ENCODE measurements around the gene HYAL3.
"Not testable (repeated sequence)": the region's sequence is repeated elsewhere in the genome, so short reads cannot be mapped to it uniquely, and the experiment has no call there.

Gene HYAL3

DNA sequence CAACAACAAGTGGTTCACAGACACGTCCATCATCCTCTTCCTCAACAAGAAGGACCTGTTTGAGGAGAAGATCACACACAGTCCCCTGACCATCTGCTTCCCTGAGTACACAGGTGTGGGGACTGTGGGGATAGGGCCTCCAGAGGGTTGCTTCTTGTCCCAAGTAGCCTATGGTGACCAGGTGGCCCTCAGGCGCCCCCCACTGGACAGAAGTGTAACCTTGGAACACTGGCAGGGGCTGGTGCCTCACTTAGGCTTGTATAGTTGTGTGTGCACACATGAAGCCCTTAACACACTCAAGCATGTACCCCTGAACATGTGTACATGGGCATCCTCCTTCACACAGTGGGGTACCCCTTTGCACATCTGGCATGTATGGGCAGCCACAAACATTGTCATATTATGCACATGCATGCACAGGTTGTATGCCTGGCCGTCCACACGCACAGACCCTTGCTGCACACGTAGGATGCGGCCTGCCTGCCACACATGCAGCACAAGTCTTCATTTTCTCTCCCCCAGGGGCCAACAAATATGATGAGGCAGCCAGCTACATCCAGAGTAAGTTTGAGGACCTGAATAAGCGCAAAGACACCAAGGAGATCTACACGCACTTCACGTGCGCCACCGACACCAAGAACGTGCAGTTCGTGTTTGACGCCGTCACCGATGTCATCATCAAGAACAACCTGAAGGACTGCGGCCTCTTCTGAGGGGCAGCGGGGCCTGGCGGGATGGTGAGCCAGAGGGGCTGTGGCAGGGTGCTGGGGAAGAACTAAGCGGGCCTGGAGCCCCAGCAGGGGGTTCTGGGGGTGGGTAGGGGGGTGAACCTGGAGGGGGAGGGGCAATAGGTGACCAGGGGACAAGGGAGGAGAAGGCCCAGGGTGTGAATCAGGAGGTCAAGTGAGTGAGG is 42.0 kb downstream of the HYAL3 start:
- DNase-seq (ENCODE audit: low spot score), result no peak

DNA sequence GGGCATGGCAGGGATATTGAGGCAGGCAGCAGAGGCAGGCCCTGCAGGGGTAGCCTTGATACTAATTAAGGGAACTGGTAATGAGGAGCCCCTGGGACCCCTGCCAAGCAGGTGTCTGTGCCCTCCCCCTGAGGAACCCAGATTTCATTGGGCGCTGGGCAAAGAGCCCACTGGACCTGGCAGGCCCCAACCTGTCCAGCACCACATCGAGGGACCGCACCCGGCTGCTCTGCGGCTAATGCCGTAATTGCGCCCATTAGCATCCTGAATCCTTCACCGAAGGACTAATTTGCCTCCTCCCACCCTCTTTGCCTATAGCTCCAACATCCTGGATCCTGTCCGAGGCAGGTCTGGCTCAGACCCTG is 44.0 kb downstream of the HYAL3 start:
- no peak for DNase-seq (ENCODE audit: low spot score)

GRCh38 chr3:50254577-50255250 is 44.5 kb downstream of the HYAL3 start:
- no peak for DNase-seq (ENCODE audit: low spot score)

DNA sequence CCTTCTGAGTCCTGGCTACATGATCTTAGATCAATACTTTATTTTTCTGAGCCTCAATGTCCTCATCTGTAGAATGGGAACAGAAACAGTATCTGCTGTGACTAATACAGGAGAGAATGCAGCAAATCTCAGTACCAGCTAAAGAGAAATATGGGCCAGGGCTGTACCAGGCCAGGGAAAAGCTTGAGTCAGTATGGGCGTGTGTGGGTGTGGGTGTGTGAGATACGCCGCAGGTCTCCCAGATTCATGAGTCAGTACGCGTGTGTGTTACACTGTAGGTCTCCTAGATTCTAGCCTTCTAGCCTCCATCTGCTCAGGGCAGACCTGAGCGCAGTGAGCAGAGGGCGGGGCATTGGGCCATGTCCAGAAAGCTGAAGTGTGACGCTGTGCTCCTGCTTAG is 48.0 kb downstream of the HYAL3 start:
- no peak for DNase-seq (ENCODE audit: low spot score)

GRCh38 chr3:50250514-50250913 is 48.7 kb downstream of the HYAL3 start:
- no peak for DNase-seq (ENCODE audit: low spot score)

GRCh38 chr3:50249457-50249856 is 49.7 kb downstream of the HYAL3 start:
- no peak for DNase-seq (ENCODE audit: low spot score)

- DNase-seq (ENCODE audit: low spot score), result no peak
Observed at GRCh38 chr3:50248387-50248786, 50.8 kb downstream of the HYAL3 start.

DNA sequence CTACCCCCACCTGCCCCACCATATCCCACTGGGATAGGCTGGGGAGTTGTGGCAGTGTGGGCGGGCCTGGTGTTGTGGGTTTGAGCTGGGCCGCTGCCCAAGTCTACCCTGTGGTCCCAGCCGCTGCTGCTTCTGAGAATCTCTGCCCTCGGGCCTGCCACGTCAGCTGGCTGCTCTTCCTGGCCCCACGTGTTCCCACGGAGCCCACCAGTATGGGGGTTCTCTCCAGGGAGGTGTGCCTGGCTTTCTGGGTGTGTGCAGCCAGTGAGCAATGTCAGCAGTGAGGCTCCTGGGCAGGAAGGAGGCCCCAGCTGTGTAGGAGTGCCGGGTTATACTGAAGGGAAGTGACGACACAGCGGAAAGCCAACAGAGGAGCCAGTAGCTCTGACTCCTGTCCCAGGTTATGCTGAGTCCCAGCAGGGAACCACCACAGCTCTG is 52.7 kb downstream of the HYAL3 start:
- peak; percentile 74 for DNase-seq (ENCODE audit: low spot score)

- DNase-seq (ENCODE audit: low spot score), result peak; percentile 77
Observed at GRCh38 chr3:50245831-50246516, 53.2 kb downstream of the HYAL3 start.

DNA sequence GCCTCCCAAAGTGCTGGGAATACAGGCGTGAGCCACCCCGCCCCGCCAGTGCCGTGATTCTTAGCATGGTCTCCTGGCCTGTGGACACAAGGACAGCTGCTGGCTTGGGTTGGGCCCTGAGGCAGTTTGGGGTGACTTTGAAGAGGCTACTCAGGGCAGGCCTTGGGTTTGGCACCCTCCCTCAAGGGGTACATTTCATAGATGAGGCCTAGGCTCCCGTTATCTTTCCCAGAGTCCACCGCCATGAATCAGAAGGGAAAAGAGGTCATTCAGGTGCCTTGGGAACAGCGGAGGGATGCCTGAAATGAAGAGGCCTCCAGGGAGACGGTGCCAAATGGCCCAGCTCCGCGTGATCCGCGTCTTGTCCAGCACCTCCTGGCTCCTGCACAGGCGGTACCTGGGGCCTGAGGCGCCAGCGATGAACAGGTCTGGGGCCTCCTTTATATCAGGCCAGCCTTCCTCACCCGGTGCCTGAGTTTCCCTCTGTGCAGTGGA is 53.9 kb downstream of the HYAL3 start:
- DNase-seq (ENCODE audit: low spot score), result no peak

GRCh38 chr3:50244813-50245212 is 54.4 kb downstream of the HYAL3 start:
- not testable (repeated sequence) for DNase-seq (ENCODE audit: low spot score)

- DNase-seq (ENCODE audit: low spot score), result no peak
Observed at GRCh38 chr3:50243543-50243895, 55.7 kb downstream of the HYAL3 start.

- DNase-seq (ENCODE audit: low spot score), result no peak
Observed at GRCh38 chr3:50242851-50243542, 56.2 kb downstream of the HYAL3 start.

Measured in COLO829 (cell line).